Stimulated activated CD8-positive, alpha-beta memory T cell treated with anti-CD3 and anti-CD28 coated beads, Interleukin-15, amount 100 ng/mL, for 1 hour (primary cell): ENCODE results near the gene FRG1.
A peak's percentile ranks its signal among the peaks of the same experiment; 100 is the strongest.
"Not testable (repeated sequence)": the region's sequence is repeated elsewhere in the genome, so short reads cannot be mapped to it uniquely, and the experiment has no call there.

ENCODE experiments used
- DNase-seq: peaks from one replicate; pipeline ENCODE4 v3.0.0-alpha.2; 2020; ENCODE audit warnings: low read depth

Gene FRG1

DNA sequence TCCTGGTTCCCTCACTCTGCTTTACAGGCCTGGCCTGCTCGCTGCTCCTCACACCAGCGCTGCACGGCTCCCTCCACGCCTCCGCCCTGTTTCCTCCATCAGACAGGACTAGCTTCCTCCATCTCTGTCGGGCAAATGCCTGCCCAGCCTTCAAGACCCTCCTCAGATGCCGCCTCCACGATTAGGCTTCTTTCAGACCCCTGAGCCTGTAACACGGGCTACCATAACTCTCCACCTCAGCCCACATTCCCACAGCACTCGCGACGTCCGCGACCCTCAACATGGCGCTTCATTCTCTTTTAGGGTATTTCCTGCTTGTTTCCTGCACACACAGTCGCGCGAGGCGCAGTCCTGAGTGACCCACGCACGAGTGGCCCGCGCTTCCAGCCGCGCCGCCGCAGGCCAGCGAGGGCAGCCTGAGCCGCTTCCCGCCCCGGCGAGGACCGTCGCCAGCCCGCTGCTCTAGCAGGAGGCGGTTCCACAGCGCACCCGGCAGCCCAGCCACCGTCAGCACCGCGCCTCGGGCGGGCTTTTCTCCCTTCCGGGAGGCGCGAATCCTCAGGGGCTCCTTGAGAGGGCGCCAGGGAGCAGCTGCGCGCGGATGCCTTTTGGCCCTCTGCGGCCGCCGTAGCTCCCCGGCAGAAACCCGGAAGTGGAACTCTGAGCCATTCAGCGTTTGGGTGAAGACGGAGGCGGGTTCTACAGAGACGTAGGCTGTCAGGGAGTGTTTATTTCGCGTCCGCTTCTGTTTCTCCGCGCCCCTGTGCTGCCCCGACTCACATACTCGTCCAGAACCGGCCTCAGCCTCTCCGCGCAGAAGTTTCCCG lies at the start of gene FRG1:
Gene FRG1, plus strand, starts transcription at position 695 of the 827 bp plus-strand sequence. CDS start 138 bp downstream, outside the sequence.
- DNase-seq, result peak; percentile 94

DNA sequence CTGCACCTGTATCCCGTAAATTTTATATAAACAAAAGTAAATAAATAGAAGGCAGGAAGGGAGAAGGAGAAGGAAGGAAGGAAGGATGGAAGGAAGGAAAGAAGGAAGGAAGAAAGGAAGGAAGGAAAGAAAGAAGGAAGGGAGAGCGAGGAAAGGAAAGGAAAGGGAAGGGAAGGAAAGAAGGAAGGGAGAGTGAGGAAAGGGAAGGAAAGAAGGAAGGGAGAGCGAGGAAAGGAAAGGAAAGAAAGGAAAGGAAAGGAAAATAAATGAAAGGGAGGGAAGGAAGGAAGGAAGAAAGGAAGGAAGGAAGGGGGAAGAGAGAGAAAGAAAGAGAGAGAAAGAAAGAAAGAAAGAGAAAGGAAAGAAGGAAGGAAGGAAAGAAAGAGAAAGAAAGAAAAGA lies 43.0 kb upstream of the FRG1 start:
- no peak for DNase-seq

- DNase-seq, result not testable (repeated sequence)
Observed at GRCh38 chr4:189899481-189900015, 41.1 kb upstream of the FRG1 start.

GRCh38 chr4:189904420-189905027 lies 36.1 kb upstream of the FRG1 start:
- peak; percentile 12 for DNase-seq

- no peak for DNase-seq
Observed at GRCh38 chr4:189912170-189912569, 28.5 kb upstream of the FRG1 start.

- DNase-seq, result no peak
Observed at GRCh38 chr4:189917161-189917891, 23.3 kb upstream of the FRG1 start.

GRCh38 chr4:189921058-189921457 lies 19.6 kb upstream of the FRG1 start:
- DNase-seq, result no peak

GRCh38 chr4:189926742-189927141 lies 13.9 kb upstream of the FRG1 start:
- not testable (repeated sequence) for DNase-seq

DNA sequence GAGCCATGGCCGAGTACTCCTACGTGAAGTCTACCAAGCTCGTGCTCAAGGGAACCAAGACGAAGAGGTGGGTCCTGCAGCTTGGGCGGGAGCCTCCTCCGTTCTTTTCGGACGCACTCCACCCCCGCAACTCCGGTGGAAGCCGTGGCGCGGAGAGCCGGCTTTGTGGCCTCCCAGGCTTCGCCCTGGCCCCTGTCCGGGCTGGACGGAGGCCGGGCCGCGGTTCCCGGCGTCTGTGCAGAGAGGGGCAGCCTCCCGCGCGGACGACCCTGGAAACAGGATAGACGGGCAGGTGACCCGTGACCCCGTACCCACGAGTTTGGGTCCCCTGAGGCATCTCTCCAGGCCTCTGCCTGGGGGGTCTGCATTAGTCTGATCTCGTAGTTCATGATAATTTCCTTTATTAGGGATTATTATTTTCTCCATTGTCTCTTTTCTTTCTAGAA lies 356 bp downstream of the FRG1 start:
- no peak for DNase-seq

DNA sequence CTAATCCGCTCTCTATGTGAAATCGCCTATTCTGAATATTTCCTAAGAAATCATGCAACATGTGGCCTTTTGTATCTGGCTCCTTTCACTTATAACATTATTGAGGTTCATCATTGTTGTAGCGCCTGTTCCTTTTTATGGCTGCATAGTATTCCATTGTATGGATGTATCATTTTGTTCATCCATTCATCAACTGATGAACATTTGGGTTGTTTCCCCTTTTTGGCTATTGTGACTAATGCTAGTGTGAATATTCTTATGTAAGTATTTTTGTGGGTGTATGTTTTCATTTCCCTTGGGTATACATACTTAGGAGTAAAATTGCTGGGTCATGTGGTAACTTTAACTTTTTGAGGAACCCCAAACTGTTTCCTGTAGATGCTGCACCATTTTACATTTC lies 1.7 kb downstream of the FRG1 start:
- DNase-seq, result not testable (repeated sequence)

GRCh38 chr4:189944077-189944476 lies 3.4 kb downstream of the FRG1 start:
- not testable (repeated sequence) for DNase-seq

DNA sequence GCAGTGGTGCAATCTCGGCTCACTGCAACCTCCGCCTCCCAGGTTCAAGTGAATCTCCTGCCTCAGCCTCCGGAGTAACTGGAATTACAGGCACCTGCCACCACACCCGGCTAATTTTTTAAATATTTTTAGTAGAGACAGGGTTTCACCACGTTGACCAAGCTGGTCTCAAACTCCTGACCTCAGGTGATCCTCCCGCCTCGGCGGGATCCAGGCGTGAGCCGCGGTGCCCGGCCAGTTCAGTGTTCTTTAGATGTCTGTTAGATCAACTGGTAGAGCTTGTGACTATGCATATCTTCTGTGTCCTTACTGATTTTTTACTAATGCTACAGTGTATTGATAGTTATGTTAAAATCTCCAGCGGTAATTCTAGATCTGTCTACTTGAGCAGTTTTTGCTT lies 6.2 kb downstream of the FRG1 start:
- DNase-seq, result not testable (repeated sequence)

DNA sequence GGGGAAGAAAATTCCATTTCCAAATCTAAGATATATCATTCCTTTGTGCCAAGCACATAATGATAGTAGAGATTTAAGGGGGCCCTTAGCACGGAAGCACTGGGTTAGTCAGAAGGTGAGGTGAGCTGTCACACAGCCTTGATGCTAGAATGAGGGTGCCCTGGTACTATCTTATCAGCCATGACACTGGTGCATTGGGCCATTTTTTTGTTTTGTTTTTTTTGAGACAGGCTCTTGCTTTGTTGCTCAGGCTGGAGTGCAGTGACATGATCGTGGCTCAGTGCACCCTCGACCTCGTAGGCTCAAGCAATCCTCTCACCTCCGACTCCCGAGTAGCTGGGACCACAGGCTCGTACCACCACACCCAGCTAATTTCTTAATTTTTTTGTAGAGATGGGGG lies 7.8 kb downstream of the FRG1 start:
- not testable (repeated sequence) for DNase-seq

DNA sequence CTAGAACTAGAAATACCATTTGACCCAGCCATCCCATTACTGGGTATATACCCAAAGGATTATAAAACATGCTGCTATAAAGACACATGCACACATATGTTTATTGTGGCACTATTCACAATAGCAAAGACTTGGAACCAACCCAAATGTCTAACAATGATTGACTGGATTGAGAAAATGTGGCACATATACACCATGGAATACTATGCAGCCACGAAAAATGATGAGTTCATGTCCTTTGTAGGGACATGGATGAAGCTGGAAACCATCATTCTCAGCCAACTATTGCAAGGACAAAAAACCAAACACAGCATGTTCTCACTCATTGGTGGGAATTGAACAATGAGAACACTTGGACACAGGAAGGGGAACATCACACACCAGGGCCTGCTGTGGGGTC lies 28.6 kb downstream of the FRG1 start:
- not testable (repeated sequence) for DNase-seq

GRCh38 chr4:189973646-189974045 lies 33.0 kb downstream of the FRG1 start:
- no peak for DNase-seq

DNA sequence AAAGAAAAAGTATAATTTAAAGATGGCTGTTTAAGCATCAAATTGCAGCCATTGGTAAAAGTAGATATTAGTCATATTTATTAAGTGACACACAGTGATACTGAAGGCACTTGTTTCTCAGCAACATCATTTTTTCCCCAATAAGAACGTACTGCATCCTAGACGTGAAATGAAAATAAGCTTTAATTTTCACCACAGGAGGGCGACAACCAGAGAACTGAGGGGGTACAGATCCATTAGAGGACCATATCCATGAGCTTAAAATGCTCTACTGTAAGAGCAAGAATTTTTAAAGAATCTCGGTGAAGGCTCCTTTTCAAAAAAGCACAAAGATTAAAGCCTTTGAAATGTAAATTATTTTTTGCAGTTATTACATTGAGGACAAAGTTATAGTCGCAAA lies 33.4 kb downstream of the FRG1 start:
- DNase-seq, result no peak

DNA sequence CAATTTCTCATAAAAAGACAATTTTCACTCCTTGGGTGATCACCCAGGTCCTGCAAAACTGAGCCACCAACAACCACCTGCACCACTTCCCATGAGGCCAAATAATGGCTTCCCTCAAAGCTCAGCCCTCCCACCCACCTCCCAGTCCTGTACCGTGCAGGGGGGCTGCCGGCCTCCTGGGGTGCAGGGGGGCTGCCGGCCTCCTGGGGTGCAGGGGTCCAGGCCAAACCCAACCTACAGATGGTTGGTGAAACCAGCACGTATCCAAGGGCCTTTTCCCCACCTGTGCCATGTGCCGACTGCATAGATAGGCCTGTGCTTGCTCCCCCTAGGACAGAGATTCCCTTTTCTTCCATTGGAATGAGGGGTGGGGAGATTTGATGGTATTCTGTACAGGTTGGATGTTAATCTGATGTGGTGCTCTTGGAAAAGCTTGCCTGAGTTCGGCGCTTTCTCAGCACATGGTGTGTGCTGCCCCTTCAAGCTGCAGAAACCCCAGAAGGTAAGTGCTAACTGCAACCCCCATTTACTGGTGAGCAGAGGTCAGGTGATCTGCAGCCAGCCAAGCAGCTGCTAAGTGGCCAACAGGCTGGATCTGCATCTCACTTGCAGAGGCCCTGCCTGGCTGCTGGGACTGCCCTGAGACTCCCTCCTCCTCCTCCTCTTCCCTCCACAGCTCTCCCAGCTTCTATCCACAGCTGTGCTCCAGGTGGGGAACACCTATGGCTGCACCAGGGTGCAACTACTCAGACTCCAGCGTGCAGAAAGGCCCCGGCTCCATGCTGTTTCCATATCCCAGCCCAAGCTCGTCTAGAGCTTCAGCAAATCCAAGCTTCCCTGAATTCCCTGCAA lies 38.8 kb downstream of the FRG1 start:
- no peak for DNase-seq

GRCh38 chr4:189980292-189980691 lies 39.6 kb downstream of the FRG1 start:
- not testable (repeated sequence) for DNase-seq

DNA sequence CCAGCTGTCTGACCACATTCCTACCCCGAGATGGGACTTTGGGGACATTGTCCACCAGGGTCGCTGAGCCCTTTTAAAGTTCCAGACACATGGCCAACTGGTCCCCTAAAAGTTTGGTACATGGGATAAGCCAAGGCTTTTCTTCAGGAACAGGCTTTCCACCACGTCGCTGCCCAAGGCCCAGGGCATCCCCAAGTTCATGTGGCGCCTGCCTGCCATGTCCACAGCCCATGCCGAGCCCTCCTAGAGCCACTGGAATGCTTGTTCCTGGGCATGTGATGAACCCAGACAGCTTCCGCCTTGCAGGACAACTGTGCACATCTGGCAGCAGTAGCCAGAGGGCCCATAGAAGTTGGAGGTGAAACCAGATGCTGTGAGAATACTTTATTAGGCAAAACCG lies 41.3 kb downstream of the FRG1 start:
- DNase-seq, result no peak

DNA sequence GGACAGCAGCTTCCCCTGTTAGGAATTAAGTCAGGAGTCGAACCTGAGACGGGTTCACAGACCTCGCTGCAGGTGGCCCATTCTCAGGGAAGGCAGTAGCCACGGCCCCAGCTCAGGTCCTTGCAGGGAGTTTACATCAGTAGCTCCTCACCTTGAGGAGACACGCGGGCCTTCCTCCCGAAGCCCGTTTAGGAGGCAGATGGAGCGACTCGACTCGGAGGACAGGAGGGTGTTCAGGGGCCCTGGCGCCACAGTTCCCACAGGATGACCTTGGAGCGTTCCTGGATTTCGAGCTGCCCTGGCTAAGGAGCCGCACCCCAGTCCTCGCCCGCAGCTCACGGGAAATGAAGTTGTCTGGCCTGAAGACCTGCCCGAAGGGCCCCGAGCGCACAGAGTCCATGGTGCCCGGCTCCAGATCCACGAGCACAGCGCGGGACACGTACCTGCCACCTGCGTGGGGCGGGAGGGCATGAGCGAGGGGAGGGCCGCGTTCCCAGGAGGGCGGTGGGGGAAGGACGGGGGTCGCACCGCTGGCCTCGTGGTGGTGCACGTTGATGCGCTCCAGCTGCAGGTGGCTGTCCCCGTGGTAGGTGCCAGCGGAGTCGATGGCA lies 43.3 kb downstream of the FRG1 start:
- not testable (repeated sequence) for DNase-seq

DNA sequence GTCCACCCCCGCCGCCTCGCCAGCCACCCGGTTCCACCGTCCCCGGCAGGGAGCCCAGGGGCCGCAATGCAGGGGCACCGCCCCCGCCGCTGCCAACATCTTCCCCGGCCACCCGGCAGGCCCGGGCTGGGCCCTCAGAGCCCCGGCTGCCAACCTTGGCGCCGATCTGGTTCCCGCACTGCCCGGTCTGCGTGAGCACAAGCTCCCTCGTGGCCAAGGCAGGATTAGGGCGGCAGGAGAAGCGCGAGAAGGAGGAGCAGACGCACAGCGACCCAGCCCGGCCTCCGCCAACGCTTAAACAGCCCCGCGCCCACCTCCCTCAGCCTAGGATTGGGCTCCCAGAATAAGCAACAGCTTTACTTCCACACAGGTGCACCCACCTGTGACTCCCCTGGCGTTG lies 44.0 kb downstream of the FRG1 start:
- DNase-seq, result not testable (repeated sequence)
